Thyroid gland (tissue), 4 donors: ENCODE data around the gene LYRM7. TPM values are rescaled to one million over a fixed set of nuclear protein-coding genes. Genes with fewer than 3 reads are reported as not detected.
"Not testable (repeated sequence)": the region's sequence is repeated elsewhere in the genome, so short reads cannot be mapped to it uniquely, and the experiment has no call there.

Experiments
- DNase-seq, 2 donors: peaks; one replicate each; pipeline ENCODE4 v3.0.0-alpha.2; 2019
- H3K27ac ChIP-seq, 3 donors: fragments of 200-600 bp; sonication (generic); 1 replicate in 2 of 3; 2 replicates in 1 of 3; pipeline ENCODE4 v1.5.1; 2016 to 2019; ENCODE audit warnings: mild to moderate bottlenecking in 1 of 3, moderate library complexity in 1 of 3
- H3K27me3 ChIP-seq: fragments of 200-600 bp; sonication (generic); one replicate; pipeline ENCODE4 v1.5.1; 2019
- H3K36me3 ChIP-seq, 2 donors: fragments of 200-600 bp; sonication (generic); one replicate each; pipeline ENCODE4 v1.5.1; 2016 to 2019
- H3K4me1 ChIP-seq, 2 donors: fragments of 200-600 bp; sonication (generic); one replicate each; pipeline ENCODE4 v1.5.1; 2017 to 2019
- H3K4me3 ChIP-seq, 3 donors: fragments of 200-600 bp; sonication (generic); replicated peaks in 1 of 3; 1 replicate in 2 of 3; 2 replicates in 1 of 3; pipeline ENCODE4 v1.5.1; 2016; ENCODE audit warnings: mild to moderate bottlenecking in 1 of 3
- H3K9me3 ChIP-seq: fragments of 200-600 bp; sonication (generic); one replicate; pipeline ENCODE4 v1.5.1; 2017
- POLR2A ChIP-seq, 2 donors: fragments of 450-650 bp; IDR thresholded peaks; one replicate each; pipeline ENCODE4 v1.6.1; 2017; ENCODE audit warnings: antibody characterized with exemption in 2 of 2, mild to moderate bottlenecking in 2 of 2, moderate library complexity in 1 of 2
- WGBS, 2 donors: methylation state at CpG; one replicate each; pipeline ENCODE4 v1.1.5; 2017; 5-methylcytosine and 5-hydroxymethylcytosine counted together
- intact Hi-C: fragments of 100-400 bp; cut with DNase I; formaldehyde crosslinking; loops from one replicate; pipeline ENCODE4 v1.15.1; 2023
- total RNA-seq, 4 donors: library from RNA; depleted of rRNA; stranded (reverse); fragments of >200 nt; gene quantifications; one replicate each; pipeline ENCODE4 v1.2.3, GENCODE V29; 2016
- TF ChIP-seq, protein P1 (sequence below), 6 experiments: fragments of 200-600 bp in 3 of 6; fragments of 450-650 bp in 3 of 6; sonication (generic) in 3 of 6; IDR thresholded peaks; one replicate each; pipeline ENCODE4 v1.5.1; 2016 to 2019; ENCODE audit warnings: antibody characterized with exemption in 6 of 6, mild to moderate bottlenecking in 2 of 6, inconsistent platforms in 1 of 6, moderate library complexity in 1 of 6

Gene LYRM7
- total RNA-seq, 4 donors from 2014 or later, result 8.8 to 13.2 (median 9.5) TPM

DNA sequence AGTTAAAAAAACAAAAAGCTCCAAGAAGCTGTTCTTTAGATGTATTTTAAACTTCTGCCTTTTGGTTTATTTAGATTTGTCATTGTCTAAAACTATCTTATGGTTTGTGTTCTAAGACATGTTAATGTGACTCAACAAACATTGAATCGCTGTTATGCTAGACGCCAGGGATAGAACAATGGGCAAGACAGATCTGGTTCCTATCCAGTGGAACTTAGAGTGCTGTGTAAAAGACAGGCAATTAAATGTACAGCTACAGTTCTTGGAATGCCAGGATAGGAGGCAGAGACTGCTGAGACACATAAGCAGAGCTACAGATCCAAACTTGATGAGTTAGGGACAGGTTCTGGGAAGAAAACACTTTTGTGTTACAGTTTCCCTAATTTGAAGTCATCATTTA lies 22.4 kb downstream of the LYRM7 start:
- no peaks in the 10 kb centered on the region for H3K27me3 ChIP-seq
- intact Hi-C loops, result no loop called here
- TF ChIP-seq, protein P1, sequence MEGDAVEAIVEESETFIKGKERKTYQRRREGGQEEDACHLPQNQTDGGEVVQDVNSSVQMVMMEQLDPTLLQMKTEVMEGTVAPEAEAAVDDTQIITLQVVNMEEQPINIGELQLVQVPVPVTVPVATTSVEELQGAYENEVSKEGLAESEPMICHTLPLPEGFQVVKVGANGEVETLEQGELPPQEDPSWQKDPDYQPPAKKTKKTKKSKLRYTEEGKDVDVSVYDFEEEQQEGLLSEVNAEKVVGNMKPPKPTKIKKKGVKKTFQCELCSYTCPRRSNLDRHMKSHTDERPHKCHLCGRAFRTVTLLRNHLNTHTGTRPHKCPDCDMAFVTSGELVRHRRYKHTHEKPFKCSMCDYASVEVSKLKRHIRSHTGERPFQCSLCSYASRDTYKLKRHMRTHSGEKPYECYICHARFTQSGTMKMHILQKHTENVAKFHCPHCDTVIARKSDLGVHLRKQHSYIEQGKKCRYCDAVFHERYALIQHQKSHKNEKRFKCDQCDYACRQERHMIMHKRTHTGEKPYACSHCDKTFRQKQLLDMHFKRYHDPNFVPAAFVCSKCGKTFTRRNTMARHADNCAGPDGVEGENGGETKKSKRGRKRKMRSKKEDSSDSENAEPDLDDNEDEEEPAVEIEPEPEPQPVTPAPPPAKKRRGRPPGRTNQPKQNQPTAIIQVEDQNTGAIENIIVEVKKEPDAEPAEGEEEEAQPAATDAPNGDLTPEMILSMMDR (IDR thresholded peaks at IDR 0.05), result no peak
- no peak for TF ChIP-seq POLR2A (IDR thresholded peaks at IDR 0.05)
- no peak overlapping the region for H3K27ac ChIP-seq
- WGBS, 2 donors, result 49% methylated on average over 2 of the region's 2 CpGs
- no peaks in the 10 kb centered on the region for H3K4me1 ChIP-seq
- H3K4me3 ChIP-seq, result no peak overlapping the region
- H3K9me3 ChIP-seq, result no peaks in the 10 kb centered on the region
- H3K36me3 ChIP-seq, result no peaks in the 10 kb centered on the region
- no peak for DNase-seq

DNA sequence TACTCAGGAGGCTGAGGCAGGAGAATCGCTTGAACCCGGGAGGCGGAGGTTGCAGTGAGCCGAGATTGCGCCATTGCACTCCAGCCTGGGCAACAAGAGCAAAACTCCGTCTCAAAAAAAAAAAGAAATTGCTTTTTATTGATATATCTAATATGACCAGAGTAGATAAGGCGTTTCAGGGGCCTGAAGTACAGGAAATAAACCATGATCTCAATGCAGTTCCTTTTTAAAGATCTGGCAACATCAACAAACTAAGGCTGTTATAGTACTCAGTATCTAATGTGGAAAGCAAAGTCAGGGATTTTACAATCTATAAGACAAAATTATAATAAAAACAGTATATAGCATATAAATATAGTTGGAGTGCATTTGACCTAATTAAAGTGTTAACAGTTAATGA lies 23.2 kb downstream of the LYRM7 start:
- WGBS, 2 donors, result 90 to 97% methylated on average over 7 of the region's 7 CpGs

DNA sequence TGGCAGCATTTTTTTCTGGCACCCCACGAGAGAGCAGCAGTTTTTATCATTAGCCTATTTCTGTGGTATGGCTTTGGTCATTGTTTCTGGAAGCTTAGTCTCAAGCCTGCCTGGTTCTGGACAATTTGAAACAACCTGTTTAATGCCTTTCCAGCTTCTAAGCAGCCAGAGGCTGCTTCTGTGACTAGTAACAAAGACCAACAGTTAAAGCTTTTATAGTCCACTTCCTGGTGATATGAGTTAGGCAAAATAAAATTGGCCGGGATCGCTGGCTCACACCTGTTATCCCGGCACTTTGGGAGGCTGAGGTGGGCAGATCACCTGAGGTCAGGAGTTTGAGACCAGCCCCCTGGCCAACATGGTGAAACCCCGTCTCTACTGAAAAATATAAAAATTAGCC lies 24.0 kb downstream of the LYRM7 start:
- WGBS, 2 donors, result 87 to 93% methylated on average over 5 of the region's 5 CpGs
- intact Hi-C loops, result no loop called here
- H3K27ac ChIP-seq, result no peak overlapping the region
- H3K4me1 ChIP-seq, result no peaks in the 10 kb centered on the region
- H3K27me3 ChIP-seq, result no peaks in the 10 kb centered on the region
- no peaks in the 10 kb centered on the region for H3K36me3 ChIP-seq
- no peak for DNase-seq
- H3K4me3 ChIP-seq, result no peak overlapping the region
- H3K9me3 ChIP-seq, result no peaks in the 10 kb centered on the region
- TF ChIP-seq POLR2A (IDR thresholded peaks at IDR 0.05), result no peak
- TF ChIP-seq, protein P1 (IDR thresholded peaks at IDR 0.05), result no peak

More for the DNA sequence above, 23.2 kb downstream of the LYRM7 start:
- H3K27me3 ChIP-seq, H3K4me1 ChIP-seq, intact Hi-C loops, H3K36me3 ChIP-seq, H3K9me3 ChIP-seq, DNase-seq, H3K4me3 ChIP-seq, H3K27ac ChIP-seq: not testable (repeated sequence)

DNA sequence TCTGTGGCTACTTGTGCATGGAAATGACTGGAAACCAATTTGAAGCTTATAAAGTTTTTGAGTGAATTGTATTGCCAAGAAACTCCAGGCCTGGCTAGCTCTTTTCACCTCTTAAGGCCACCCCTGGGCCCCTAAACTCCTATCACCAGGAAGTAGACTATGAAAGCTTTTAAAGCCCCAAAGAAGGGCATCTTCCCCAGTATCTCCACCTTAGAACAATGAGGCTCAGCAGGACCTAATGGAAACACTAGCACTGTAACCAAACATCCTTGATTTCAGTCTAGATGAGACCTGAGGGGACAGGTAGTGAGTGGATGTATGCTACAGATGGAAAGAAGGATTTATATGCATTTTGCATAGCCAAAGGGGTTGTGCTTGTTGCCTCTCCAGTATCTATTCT lies 25.0 kb downstream of the LYRM7 start:
- H3K27me3 ChIP-seq, result no peaks in the 10 kb centered on the region
- TF ChIP-seq, protein P1 (IDR thresholded peaks at IDR 0.05), result no peak
- no peak for TF ChIP-seq POLR2A (IDR thresholded peaks at IDR 0.05)
- H3K9me3 ChIP-seq, result no peaks in the 10 kb centered on the region
- no peaks in the 10 kb centered on the region for H3K36me3 ChIP-seq
- intact Hi-C loops, result no loop called here
- DNase-seq, result no peak
- no peak overlapping the region for H3K27ac ChIP-seq
- H3K4me1 ChIP-seq, result no peaks in the 10 kb centered on the region
- no peak overlapping the region for H3K4me3 ChIP-seq

DNA sequence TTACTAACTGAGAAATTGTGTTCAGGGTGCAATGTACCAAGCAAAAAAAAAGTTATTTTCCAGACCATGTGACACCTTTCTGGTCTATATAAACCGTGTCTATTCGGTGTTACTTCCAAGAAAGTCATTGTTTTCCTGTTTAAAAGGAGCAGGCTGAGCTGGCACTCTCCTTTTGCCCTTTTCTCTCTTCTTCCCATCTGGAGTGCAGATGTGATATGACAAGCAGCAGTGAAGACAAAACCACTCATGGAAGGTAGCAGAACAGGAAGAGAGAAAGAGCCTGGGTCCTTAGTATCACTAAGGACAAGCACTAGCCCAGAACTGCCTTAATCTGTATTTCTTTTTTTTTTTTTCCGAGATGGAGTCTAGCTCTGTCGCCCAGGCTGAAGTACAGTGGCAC lies 25.6 kb downstream of the LYRM7 start:
- no peak for DNase-seq
- H3K36me3 ChIP-seq, result no peaks in the 10 kb centered on the region
- no peak overlapping the region for H3K4me3 ChIP-seq
- no peaks in the 10 kb centered on the region for H3K27me3 ChIP-seq
- H3K4me1 ChIP-seq, result no peaks in the 10 kb centered on the region
- no peak overlapping the region for H3K27ac ChIP-seq
- intact Hi-C loops, result no loop called here
- 91 to 94% methylated on average over 4 of the region's 4 CpGs for whole genome bisulfite sequencing, 2 donors
- TF ChIP-seq, protein P1 (IDR thresholded peaks at IDR 0.05), result no peak
- TF ChIP-seq POLR2A (IDR thresholded peaks at IDR 0.05), result no peak
- H3K9me3 ChIP-seq, result no peaks in the 10 kb centered on the region

DNA sequence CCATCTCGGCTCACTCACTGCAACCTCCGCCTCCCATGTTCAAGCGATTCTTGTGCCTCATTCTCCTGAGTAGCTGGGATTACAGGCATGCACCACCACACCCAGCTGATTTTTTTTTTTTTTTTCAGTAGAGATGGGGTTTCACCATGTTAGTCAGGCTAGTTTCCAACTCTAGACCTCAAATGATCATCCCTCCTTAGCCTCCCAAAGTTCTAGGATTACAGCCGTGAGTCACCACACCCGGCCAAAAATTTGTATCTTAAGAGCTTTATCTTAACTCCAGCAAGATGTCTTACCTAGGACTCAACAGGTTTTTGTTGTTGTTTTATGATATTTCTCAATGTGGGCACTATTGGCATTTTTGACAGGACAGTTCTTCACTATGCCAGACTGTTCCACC lies 27.9 kb downstream of the LYRM7 start:
- no peaks in the 10 kb centered on the region for H3K36me3 ChIP-seq
- intact Hi-C loops, result no loop called here
- no peak overlapping the region for H3K27ac ChIP-seq
- H3K9me3 ChIP-seq, result no peaks in the 10 kb centered on the region
- H3K4me3 ChIP-seq, result no peak overlapping the region
- no peaks in the 10 kb centered on the region for H3K4me1 ChIP-seq
- no peaks in the 10 kb centered on the region for H3K27me3 ChIP-seq
- DNase-seq, result no peak
- 86 to 96% methylated on average over 5 of the region's 5 CpGs for WGBS, 2 donors
- TF ChIP-seq, protein P1 (IDR thresholded peaks at IDR 0.05), result no peak
- no peak for TF ChIP-seq POLR2A (IDR thresholded peaks at IDR 0.05)
